ENCODE data around the gene MDC1.

- TF ChIP-seq YY1 (IDR thresholded peaks at IDR 0.05; ENCODE audit: insufficient read depth, insufficient read length) (no peak), ZNF274 (IDR thresholded peaks at IDR 0.05; ENCODE audit: low read depth, low read length) (no peak), SUZ12 (IDR thresholded peaks at IDR 0.05; ENCODE audit: extremely low read depth, insufficient read depth, insufficient read length) (no peak)
Observed at GRCh38 chr6:30709101-30709868, 7.8 kb downstream of the MDC1 start.

Measured in NT2/D1 (cell line).